ENCODE data around the gene LRBA. TPM values are rescaled to one million over a fixed set of nuclear protein-coding genes. Genes with fewer than 3 reads are reported as not detected.

LRBA gene
- total and polyA plus RNA-seq, 4 donors, result 8.2 to 69.8 (median 32.8) TPM

DNA sequence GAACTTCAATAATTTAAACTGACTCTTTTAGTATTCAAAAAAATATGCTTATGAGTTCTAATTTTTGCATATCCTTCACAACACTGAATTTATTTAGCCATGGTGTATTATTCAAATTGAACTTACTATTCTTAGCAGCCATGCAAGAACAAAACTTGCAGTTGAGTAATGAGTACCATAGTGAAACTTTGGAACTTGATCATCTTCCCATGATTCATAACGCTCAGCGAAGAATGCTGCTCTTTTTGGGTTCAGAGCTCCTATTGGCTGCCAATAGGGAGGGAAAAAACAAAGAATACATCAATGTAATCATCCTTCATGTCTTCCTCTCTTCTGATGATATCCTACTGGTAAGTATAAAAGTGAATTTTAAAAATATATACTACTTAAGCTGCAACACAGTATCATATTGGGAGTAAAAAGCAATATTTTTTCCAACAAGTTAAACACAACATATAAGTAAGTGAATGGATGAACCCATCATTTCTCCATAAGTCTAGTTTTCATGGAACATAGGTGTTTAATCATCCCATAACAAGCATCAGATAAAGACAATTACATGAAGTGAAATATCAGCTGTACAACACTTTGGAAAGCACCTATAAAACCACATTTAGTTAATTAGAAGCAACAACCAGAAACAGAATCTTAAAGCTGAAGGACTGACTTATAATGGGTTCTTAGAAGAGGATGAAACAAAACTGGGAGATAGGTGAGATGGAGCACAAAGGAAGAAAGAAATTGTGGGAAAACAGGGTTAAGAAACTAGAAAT is 578.3 kb downstream of the LRBA start:
- H3K27ac ChIP-seq (ENCODE audit: low read depth in 1 of 2, low read length in 2 of 2), result no peak overlapping the region
- H3K9ac ChIP-seq (ENCODE audit: low read depth in 1 of 2, low read length in 2 of 2), result no peak overlapping the region
- TF ChIP-seq TAF1 (conservative IDR thresholded peaks at IDR 0.05) (no peak), NR2F2 (IDR thresholded peaks at IDR 0.05) (no peak), JUND (IDR thresholded peaks at IDR 0.05) (no peak), SP1 (IDR thresholded peaks at IDR 0.05) (no peak), CTCF (IDR thresholded peaks at IDR 0.05; ENCODE audit: low read depth, low read length, missing input control) (no peak), YY1 (IDR thresholded peaks at IDR 0.05) (no peak), MAX (IDR thresholded peaks at IDR 0.05) (no peak)
- H3K27me3 ChIP-seq (ENCODE audit: control insufficient read depth in 4 of 4, insufficient read depth in 4 of 4, low read length in 3 of 4), result no peaks in the 10 kb centered on the region
- 93% methylated on average over 2 of the region's 2 CpGs for WGBS
- H3K9me3 ChIP-seq (ENCODE audit: control insufficient read depth in 4 of 4, low read length in 3 of 4), result no peaks in the 10 kb centered on the region
- no peak for DNase-seq (ENCODE audit: low spot score)
- no peaks in the 10 kb centered on the region for H3K4me1 ChIP-seq (ENCODE audit: control insufficient read depth in 4 of 4, insufficient read depth in 4 of 4, low read length in 3 of 4)
- peaks cover 0 to 4% (median 3%) of the 10 kb centered on the region in 4 donors for H3K36me3 ChIP-seq (ENCODE audit: control insufficient read depth in 4 of 4, insufficient read depth in 3 of 4, low read depth in 1 of 4, low read length in 3 of 4)
- H3K4me3 ChIP-seq (ENCODE audit: low read depth in 1 of 3, low read length in 3 of 3), result no peak overlapping the region

DNA sequence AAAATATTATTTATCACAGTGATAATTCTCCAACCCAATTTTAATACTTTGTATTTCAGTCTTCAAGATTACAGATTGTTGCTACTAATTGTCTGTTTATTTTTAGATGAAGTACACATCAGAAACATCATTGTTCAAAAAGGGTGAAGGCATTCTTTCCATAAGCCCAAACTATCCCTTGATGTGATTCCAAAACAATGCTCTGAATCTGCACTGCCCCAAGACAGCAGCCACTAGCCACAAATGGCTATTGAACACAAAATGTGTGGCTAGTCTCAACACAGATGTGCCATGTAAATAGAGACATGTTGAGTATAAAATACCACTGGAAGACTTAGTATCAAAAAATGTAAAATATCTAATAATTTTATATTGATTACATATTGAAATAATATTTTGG is 583.9 kb downstream of the LRBA start:
- no peaks in the 10 kb centered on the region for H3K9me3 ChIP-seq (ENCODE audit: control insufficient read depth in 4 of 4, low read length in 3 of 4)

GRCh38 chr4:150425161-150425560 is 589.9 kb downstream of the LRBA start:
- no peak overlapping the region for H3K4me3 ChIP-seq (ENCODE audit: low read depth in 1 of 3, low read length in 3 of 3)
- WGBS, result 78% methylated on average over 1 of the region's 1 CpG
- no peaks in the 10 kb centered on the region for H3K9me3 ChIP-seq (ENCODE audit: control insufficient read depth in 4 of 4, low read length in 3 of 4)
- TF ChIP-seq MAX (IDR thresholded peaks at IDR 0.05) (no peak), SP1 (IDR thresholded peaks at IDR 0.05) (no peak), YY1 (IDR thresholded peaks at IDR 0.05) (no peak), FOXA1 (IDR thresholded peaks at IDR 0.05) (no peak), REST (IDR thresholded peaks at IDR 0.05) (no peak)
- no peaks in the 10 kb centered on the region for H3K4me1 ChIP-seq (ENCODE audit: control insufficient read depth in 4 of 4, insufficient read depth in 4 of 4, low read length in 3 of 4)
- no peak overlapping the region for H3K27ac ChIP-seq (ENCODE audit: low read depth in 1 of 2, low read length in 2 of 2)
- DNase-seq (ENCODE audit: low spot score), result no peak
- peaks cover 0 to 3% (median 0%) of the 10 kb centered on the region in 4 donors for H3K36me3 ChIP-seq (ENCODE audit: control insufficient read depth in 4 of 4, insufficient read depth in 3 of 4, low read depth in 1 of 4, low read length in 3 of 4)
- no peaks in the 10 kb centered on the region for H3K27me3 ChIP-seq (ENCODE audit: control insufficient read depth in 4 of 4, insufficient read depth in 4 of 4, low read length in 3 of 4)
- no peak overlapping the region for H3K9ac ChIP-seq (ENCODE audit: low read depth in 1 of 2, low read length in 2 of 2)

More for the DNA sequence above, 583.9 kb downstream of the LRBA start:
- Histone ChIP-seq H3K9ac (ENCODE audit: low read depth in 1 of 2, low read length in 2 of 2) (no peak overlapping the region), H3K27ac (ENCODE audit: low read depth in 1 of 2, low read length in 2 of 2) (no peak overlapping the region), H3K27me3 (ENCODE audit: control insufficient read depth in 4 of 4, insufficient read depth in 4 of 4, low read length in 3 of 4) (no peaks in the 10 kb centered on the region), H3K36me3 (ENCODE audit: control insufficient read depth in 4 of 4, insufficient read depth in 3 of 4, low read depth in 1 of 4, low read length in 3 of 4) (peaks cover 0 to 4% (median 3%) of the 10 kb centered on the region in 4 donors), H3K4me3 (ENCODE audit: low read depth in 1 of 3, low read length in 3 of 3) (no peak overlapping the region), H3K4me1 (ENCODE audit: control insufficient read depth in 4 of 4, insufficient read depth in 4 of 4, low read length in 3 of 4) (no peaks in the 10 kb centered on the region)
- DNase-seq (ENCODE audit: low spot score), result no peak
- no peak for TF ChIP-seq RAD21 (IDR thresholded peaks at IDR 0.05)

Measured in liver (tissue), 9 donors.